CD4-positive, alpha-beta T cell treated with Interleukin-1 beta for 1 hour (primary cell): Measurements from ENCODE around the gene LRRC28.

ENCODE experiments used
- DNase-seq, 2 donors: peaks; one replicate each; pipeline ENCODE4 v3.0.0-alpha.2; 2020 to 2022

The LRRC28 gene

DNA sequence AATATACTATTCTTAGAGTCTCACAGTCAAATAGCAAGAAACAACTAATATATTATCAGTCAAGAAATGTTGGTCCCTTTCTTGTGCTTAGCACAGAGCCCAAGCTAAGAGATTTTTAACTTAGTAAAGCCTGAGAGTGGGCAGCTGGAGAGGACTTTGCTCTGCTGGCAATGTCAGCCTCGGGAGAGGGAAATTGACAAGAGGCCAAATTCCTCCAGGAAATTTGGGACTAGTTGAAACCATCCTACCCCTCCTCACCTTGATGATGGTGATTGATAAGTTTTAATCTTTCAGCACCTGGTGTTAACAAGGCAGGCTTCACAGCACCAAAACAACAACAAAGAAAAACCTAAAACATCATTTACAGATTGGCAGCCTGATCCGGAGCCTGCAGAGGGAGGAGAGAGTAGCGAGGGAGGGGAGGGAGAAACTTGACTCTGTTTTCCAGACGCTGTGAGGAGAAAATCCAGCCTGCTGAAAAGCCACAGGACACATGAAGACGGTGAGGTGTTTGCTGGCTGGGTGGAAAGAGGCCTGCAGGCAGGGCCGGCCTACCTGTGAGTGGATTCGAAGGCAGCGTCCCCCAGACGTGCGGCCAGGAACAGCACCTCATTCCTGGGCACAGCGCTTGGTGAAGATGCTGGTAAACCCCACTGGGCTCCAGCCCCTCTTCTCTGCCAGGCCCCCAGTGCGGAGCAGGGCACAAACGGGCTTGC is 150.9 kb downstream of the LRRC28 start:
- DNase-seq = no peak

DNA sequence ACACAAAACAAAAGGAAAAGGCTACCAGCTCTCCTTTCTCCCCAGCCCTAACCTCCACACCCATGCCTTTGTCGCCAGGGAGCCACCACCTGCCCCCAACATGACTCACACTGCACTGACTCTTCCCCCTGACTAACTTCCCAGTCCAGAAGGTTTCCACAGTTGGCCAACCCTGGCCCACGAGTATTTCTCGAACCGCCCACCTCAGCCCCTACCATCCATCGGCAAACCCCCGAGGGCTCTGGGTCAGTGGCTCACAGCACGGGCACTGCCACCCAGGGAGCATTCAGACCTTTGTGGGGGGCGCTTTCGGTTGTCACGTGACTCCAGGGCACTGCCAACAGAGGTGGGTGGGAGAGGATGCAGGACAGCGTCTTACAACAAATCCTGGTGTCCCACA is 152.3 kb downstream of the LRRC28 start:
- DNase-seq = no peak

DNA sequence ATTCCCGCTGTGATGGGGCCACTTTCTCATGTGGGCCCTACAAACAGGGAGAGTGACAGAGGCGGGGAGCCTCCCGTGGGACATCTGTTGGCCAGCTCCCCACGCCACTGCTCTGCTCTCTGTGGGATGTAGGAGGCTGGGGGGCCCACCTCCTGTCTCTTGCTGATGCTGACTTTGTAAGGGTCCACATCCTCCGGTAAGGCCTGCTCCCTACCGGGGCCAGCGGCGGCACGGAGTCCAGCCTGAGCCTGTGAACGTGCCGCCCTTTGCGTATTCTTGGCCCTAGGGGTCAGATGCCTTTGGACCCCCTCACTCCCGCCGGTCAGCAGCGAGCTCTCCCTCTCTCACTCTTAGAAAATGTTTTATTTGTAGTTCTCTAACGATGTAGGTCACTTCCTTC is 153.2 kb downstream of the LRRC28 start:
- no peak for DNase-seq

DNA sequence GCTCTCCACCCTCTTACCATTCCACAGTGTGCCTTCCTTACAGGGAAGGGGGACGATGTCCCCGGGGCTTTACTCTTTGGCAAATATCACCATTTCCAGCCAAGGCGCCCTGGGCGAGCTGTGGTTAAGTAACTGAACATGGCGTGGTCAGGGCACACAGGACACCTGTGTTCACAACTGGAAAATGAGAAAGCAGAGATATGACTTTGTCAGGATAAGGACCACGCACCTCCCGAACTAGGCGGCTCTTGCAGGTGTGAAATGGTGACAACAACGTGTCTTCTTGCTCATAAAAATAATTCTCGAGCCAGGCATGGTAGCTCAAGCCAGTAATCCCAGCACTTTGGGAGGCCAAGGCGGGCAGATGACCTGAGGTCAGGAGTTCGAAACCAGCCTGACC is 154.8 kb downstream of the LRRC28 start:
- DNase-seq = no peak

DNA sequence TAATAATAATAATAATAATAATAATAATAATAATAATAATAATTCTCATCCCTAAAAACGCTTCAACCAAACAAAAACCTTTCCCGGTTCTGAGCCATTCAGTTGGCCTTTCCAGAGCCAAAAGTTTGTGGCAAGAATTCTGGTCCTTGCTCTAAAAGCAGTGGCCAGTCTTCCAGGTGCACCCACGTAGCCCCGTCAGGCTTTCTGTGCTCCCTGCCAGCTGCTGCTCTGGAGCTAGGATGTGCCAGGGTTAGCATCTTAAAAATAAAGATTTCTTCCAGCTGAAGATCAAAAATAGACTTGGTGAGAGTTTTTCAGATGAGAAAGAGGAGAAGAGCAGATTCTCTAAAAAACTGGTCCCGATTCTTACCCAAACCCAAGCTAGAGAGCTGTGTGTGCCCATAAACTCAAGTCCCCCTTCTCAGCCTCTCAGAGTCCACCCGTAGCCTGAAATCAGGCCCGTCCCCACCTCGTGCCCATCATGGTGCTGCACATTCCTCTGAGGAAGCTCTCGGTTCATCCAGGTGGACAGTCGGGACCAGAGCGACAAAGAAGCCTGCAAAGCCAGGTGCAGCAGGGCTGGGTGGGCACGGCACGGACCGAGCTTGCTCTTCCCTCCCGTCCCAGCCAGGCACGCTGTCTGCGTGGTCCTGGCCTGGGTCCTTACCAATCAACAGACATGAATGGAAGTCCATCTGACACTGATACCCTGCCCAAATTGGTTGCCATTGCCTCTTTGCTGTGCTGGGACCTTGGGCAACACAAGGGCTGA is 155.6 kb downstream of the LRRC28 start:
- DNase-seq = no peak

DNA sequence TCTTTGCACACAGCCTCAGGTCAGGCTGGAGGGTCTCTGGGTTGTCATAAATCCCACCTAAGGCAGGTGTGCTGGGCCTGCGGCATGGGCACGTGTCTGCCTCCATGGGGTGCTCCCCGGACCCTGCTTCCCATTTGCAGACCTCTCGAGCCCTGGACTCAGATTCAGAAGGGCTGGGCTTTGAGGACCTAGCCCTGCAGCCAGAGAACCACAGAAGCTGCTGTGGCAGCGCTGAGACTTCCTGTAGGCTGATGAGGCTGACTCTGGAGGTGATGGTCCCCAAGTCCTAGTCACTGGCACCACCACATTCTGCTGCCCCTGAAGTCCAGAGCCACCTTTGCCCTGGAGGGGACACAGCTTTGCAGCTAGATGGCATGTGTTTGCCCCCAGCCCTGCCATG is 156.4 kb downstream of the LRRC28 start:
- DNase-seq = no peak

DNA sequence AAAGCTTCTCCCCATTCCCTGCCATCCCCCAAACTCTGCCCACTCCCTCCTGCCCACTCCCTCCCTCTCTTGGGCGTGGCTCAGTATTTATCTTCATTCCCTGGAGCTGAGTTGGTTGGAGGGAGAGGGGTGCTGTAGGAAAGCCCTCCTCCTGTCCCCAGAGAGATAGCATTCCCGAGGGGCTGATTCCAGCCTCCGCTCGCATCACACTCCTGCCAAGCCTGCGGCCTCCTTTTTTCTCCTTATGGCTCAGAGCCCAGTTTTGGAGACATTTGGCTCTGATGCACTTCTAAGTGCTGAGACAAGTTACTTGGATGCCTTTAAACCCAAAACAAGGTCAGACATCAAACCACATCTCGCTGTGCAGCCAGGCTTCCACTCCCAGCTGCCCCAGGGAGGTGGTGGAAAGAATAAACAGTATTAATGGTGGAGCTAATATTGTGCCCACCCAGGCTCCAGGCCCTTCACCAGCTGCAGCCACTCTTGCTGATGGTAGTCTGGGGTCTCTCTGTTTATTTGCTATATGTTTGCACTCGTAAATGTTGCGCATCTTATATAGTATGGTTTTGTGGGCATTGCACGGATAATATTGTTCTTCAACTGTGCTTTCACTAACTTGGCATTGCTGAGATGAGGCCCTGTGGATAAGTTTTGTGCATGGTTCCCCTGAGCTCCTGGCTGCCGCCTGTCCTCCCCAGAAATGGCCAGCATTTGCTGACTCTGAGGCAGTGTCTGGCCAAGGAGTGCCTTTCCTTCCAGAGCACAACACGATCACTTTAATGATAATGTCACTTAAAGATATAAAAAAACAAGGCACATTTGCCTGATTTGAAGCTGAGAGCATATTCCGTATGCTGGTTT is 157.2 kb downstream of the LRRC28 start:
- DNase-seq = no peak

DNA sequence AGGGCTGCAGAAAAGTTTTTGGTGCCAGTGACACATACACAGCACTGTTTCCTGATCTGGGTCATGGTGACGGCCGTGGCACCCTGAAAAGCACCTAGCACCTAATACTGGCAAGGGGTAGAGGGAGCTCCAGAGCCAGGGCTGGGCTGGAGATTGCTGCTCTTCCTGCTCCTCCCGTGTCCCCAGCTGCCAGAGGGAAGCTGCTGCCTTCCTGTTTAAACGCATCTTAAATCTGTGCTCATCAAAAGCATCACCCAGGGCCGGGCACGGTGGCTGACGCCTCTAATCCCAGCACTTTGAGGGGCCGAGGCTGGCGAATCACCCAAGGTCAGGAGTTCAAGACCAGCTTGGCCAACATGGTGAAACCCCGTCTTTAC is 157.8 kb downstream of the LRRC28 start:
- DNase-seq = peak; percentile 31 to 62

DNA sequence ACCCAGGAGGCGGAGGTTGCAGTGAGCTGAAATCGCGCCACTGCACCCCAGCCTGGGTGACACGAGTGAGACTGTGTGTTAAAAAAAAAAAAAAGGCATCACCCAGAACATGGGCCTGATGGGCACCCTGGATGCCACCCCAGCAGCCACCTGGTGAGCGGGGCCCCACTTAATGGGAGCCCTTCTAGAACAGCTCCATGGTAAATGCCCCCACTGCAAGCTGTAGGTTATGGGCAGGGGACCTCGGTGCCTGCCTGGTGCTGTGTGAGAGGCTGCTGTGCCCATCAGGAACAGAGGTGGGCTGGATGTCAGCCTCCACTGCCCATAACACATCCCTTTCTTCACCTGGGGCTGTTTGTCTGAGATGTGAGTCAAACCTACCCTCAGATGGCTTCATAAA is 158.3 kb downstream of the LRRC28 start:
- DNase-seq = no peak

DNA sequence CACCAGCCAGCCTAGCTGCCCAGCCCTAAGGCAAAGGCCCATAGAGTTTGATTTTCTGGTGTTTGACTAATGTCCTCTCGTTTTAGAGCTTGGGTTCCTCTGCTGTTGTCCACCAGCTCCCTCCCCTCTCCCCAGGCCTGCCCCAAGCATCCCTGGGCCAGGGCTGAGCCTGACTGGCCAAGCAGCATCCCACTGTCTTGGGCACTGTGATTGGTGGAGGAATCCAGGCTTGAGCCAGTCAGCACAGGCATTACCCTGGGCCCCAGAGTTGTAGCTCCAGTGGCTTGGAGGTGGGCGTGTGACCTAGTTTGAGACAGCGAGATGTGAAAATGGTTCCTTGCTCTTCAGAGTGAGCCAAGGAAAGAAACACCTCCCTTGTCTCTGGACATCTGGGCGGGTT is 159.2 kb downstream of the LRRC28 start:
- no peak for DNase-seq

DNA sequence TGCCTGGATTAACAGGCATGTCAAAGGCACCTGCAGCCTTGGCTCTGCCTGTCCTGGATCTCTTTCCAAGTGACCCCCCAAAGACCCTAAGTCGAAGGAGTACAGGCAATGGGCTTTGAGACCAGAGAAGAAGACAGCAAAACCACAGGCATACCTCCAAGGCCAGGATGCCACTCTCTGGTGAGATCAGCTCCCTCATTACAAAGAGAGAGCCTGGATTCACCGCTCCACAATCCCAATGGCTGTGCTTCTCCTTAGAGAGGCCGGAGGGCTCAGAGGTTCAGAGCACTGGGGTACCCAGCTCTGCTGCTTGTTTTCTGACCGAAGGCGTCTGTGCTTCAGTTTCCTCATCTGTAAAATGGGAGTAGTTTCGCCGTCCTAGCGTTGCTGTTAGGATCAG is 160.0 kb downstream of the LRRC28 start:
- DNase-seq = no peak

DNA sequence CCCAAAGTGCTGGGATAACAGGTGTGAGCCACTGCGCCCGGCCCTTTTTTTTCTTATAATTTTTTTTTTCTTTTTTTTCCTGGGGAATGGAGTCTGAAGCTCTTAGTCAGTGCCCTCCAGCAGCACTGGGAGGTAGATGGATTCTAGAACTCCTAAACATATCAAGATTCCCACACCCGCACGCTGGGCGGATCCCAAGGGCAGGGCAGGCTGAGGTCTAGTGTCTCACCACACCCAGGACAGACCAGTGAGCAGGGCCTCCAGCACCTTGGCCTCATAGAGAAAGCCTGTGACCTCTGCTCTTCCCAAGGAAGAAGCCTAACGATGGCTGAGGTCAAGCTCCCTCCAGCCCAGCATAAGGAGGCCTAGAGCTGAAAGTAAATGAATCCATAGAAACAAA is 160.8 kb downstream of the LRRC28 start:
- no peak for DNase-seq

DNA sequence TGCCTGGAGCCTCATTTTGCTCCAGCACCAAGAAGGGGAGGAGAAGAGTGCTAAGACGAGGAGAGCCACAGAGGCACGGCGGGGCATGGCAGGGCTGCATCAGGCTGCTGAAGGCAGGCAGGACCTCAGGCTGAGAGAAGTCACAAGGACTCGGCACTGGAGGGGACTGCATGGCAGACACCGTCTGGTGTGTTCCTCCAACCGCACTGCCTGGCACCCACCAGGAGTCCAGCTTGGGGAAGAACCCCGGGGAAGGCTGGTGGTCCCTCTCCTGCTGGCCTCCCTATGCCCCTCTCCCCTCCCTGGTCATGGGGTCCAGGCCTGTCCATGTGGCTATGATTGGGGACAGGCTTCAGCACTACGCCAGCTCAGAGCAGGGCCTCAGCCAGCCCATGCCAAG is 161.3 kb downstream of the LRRC28 start:
- no peak for DNase-seq

DNA sequence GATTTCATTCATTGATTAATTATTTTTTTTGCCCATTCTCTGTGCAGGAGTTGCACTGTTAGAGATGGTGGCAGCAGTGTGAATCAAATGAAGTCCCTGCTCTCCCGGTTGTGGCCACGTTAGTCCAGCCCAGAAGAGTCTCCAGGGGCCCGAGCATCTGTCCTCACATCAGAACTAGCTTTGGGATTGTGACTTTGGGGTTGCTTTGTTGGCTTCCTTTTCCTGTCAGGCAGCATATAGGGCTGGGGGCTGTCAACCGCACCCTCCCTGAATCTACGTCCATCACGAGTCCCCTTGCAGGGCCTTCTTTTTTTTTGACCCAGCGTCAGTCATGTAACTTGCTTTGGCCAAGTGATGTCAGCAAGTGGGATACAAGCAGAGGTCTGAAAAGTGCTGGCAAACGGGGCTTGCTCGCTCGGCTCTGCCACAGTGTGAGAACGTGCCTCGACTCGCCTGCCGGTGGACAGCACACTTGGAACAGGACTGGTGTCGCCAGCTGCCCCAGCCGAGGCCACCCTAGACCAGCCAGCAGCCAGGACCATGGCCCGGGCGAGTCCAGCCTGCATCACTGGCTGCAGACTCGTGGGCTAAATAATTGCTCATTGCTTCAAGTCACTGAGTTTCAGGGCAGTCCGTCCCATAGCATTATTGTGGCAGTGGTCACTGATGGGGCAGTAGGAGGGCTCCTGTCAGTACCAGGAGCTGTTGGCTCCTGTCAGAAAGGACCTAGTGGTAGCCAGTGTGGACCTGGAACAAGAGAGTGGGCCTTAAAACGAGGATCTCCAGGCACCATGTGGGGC is 162.9 kb downstream of the LRRC28 start:
- no peak for DNase-seq

DNA sequence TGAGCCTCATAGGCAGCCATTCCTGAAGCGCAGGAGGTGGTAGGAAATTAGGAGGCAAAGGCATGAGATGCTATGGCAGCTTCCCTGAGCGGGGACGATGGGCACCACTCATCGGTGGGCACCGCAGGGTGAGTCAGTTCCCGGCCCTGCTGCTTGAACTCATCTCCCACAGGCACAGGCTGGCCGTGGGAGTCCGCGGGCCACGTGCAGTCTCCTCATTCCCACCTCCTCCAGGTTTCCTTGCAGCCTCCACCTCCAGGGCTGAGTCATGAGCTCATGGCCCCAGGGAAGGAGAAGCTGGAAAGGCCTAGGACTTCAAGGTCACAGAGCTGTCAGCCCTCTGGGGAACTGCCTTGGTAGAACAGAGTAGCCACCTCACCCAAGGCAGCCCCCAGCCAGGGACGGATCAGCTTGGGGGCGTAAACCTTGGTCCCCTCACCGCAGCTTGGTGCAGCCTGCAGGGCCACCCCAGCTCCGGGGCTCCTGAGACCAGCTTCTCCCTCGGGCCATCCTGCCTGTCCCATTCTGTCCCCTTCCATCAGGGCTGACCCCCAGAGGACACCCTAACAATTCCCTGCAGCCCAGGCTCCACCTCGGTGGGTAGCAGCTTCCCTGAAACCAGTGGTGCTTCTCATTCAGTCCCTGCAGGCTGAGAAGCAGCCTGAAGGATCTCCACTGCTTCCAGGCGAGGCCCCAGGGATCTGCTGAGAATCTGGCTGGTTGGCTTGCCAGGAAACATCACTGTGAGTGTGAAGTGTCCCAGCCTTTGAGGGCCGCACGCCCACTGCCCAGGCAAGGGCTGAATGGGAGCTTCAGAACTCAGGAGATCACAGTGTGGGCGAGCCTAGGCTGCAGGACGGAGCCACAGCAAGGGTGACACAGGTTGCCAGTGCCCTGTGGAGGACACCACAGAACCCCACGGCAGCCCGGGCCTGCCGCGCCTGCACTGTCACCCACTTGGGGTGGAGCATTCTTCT is 163.8 kb downstream of the LRRC28 start:
- DNase-seq = no peak

DNA sequence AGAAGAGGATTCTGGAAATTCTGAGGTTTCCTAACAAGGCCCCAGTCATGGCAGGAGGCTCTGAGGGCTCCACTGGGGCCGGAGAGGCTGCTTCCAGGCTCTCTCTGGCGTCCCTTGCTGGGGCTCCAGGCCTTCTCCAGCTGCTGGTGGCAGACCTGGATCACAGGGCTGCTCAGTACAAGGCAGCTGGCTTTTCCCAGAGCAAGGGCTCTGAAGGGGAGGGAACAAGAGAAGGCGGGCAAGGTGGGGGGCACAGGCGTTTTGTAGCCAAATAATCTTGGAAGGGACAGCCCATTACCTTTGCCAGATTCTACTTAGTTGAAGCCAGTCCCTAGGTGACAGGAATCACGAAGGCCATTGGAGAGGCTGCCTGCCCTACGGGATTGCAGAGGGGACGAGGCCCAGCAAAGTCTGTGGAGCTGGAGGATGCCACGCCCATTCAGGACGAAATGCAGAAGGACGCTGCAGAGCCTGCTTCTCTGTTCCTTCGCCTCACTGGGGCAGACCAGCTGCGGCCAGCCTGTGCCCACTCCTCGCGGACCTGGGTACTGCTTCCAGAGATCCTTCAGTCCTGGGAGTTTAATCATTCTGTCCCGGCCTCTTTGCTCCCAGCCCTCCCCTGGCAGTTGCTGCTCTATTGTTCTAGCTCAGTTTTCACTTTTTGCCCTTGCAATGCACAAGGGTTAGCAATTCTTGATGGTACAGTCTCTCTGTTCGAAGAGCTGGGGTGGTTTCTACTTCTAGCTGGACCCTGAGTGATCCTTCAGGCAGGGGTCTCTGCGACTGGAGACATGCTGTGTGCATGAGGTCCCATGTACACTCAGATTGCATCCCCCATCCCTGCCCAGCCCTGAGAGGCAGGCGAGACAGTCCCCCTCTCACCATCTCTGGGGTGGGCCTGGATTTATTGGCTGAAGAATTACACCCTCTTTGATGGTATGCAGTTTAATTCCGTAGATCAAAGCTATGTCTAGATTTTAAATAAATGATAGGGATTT is 165.2 kb downstream of the LRRC28 start:
- no peak for DNase-seq

DNA sequence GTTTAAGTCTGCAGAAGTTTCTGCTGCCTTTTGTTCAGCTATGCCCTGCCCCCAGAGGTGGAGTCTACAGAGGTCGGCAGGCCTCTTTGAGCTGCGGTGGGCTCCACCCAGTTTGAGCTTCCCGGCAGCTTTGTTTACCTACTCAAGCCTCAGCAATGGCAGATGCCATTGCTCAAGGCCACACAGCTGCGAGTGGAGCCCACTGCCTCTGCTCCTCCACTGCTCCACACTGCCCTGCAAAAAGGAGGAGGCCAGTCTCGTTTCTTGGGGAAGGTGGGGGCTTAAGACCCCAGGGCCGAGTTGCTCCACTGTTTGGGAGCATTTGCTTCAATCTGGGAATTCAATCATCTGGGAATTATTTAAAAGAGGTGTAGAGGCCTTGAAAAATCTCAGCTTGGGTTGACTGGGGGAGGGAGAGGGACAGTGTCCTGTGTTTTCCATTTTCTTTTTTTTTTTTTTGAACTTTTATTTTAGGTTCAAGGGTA is 169.9 kb downstream of the LRRC28 start:
- peak; percentile 47 to 48 for DNase-seq

DNA sequence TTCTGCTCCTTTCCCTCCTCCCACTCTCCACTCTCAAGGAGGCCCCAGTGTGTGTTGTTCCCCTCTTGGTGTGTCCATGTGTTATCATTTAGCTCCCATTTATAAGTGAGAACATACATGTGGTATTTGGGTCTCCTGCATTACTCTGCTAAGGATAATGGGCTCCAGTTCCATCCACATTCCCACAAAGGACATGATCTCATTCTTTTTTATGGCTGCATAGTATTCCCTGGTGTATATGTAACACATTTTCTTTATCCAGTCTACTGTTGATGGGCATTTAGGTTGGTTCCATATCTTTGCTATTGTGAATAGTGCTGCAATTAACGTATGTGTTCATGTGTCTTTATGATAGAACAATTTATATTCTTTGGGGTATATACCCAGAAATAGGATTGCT is 170.5 kb downstream of the LRRC28 start:
- no peak for DNase-seq

DNA sequence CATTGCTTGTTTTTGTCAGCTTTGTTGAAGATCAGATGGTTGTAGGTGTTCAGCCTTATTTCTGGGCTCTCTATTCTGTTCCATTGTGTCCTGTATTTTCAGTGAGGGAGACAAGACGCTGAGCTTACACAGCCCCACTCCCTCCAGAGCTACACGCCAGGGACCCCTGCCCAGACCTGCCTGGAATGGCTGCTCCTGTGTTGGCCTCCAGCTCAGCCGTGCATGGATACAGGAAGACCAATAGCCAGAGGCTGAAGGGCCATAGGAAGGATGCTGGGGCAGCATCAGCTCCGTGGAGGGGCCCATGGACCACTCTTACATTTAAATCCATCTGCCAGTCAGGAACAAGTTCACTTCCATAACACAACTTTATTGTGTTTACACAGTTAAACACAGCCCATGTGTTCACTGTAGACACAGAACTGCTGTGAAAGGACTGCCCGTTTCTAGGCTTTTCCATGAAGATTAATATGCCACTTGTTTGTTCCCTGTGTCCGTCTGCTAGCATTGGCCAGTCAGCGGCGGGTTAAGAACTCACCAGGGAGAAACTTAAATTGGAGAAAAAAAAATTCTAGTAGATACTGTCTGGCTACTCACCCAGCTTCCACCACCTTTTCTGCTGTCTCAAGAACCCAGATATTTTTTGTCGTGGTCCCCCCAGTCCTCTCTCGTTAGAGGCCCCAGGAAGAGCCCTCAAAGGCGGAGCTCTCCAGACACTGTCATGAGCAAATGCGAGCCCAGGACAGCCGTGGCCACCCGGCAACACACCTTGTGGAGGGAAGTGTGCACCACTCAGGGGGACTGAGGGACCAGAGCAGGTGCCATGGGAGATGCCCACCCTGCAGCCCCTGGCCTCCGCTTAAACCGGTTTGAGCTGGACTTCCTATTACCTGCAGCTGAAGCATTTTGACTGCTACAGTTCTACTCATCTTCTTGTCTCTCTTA is 172.2 kb downstream of the LRRC28 start:
- no peak for DNase-seq
